DND-41 (cell line): ENCODE data around the gene ID3.

Experiments used
- CTCF ChIP-seq: IDR thresholded peaks from 2 replicates; pipeline ENCODE4 v1.5.1; 2012; ENCODE audit warnings: borderline replicate concordance, low read length, moderate library complexity, mild to moderate bottlenecking; ENCODE audit not compliant: poor library complexity, severe bottlenecking; ENCODE audit errors: extremely low read depth
- EZH2 ChIP-seq: IDR thresholded peaks from 3 replicates; pipeline ENCODE4 v1.6.1; 2012; ENCODE audit warnings: borderline replicate concordance, low read depth, mild to moderate bottlenecking, moderate library complexity, low read length, inconsistent platforms; ENCODE audit not compliant: severe bottlenecking

DNA sequence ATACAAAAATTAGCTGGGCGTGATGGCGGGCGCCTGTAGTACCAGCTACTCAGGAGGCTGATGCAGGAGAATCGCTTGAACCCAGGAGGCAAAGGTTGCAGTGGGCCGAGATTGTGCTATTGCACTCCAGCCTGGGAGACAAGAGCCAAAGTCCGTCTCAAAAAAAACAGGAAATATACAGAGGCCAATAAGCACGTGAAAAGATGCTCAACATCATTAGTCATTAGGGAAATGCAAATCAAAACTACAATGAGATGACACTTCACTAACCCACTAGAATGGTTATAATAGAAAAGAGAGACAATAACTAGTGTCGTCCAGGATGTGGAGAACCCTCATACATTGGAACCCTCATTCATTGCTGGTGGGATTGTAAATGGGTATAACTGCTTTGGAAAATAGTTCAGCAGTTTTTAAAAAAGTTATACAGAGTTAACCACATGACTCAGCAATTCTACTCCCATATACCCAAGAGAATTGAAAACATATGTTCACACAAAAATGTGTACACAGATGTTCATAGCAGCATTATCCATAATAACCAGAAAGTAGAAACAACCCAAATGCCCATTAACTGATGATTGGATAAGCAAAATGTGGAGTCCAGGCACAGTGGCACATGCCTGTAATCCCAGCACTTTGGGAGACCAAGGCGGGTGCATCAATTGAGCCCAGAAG is 21.9 kb downstream of the ID3 start:
- TF ChIP-seq CTCF: no peak
- TF ChIP-seq EZH2: no peak
